OCI-LY7 (cell line): Measurements from ENCODE around the gene GPR89A. TPM values are rescaled to one million over a fixed set of nuclear protein-coding genes. Genes with fewer than 3 reads are reported as not detected.
A peak's percentile ranks its signal among the peaks of the same experiment; 100 is the strongest.
"Not testable (repeated sequence)": the region's sequence is repeated elsewhere in the genome, so short reads cannot be mapped to it uniquely, and the experiment has no call there.

ENCODE experiments used
- Bru-seq: library from RNA; stranded (reverse); fragments of 400-500 nt; gene quantifications from one replicate; lab custom pipeline; 2021; lab: Mats Ljungman, UMichigan
- BruChase-seq, 2 experiments: library from RNA; stranded (reverse); fragments of 400-500 nt; gene quantifications; one replicate each; lab custom pipeline; 2021; lab: Mats Ljungman, UMichigan
- BruUV-seq: library from RNA; stranded (reverse); fragments of 400-500 nt; replicated peaks from 2 replicates; lab custom pipeline; 2021; lab: Mats Ljungman, UMichigan
- CTCF ChIA-PET: fragments of 300-600 bp; sonication (Branson Sonifier 250); formaldehyde crosslinking; loops from one replicate; lab custom pipeline; 2022; ENCODE audit warnings: antibody characterized with exemption; ENCODE audit not compliant: unreplicated experiment; lab: Charles Lee
- POLR2A ChIA-PET: fragments of 300-600 bp; sonication (Branson Sonifier 250); formaldehyde crosslinking; loops from one replicate; lab custom pipeline; 2022; ENCODE audit warnings: antibody characterized with exemption; lab: Charles Lee
- DNase-seq: peaks from one replicate; pipeline ENCODE4 v3.0.0-alpha.2; 2015; ENCODE audit warnings: low spot score
- H2AFZ ChIP-seq: fragments of 200-600 bp; sonication (generic), shearing (Covaris generic); 2 replicates; pipeline ENCODE4 v1.6.1; 2014; ENCODE audit warnings: mild to moderate bottlenecking, antibody characterized with exemption, low read length, moderate library complexity
- H3K27ac ChIP-seq: fragments of 200-600 bp; sonication (generic); 2 replicates; pipeline ENCODE4 v1.5.1; 2014; ENCODE audit warnings: mixed run types, low read depth, mild to moderate bottlenecking, moderate library complexity, low read length, inconsistent platforms; ENCODE audit not compliant: poor library complexity, severe bottlenecking
- H3K36me3 ChIP-seq: fragments of 200-600 bp; sonication (generic); 2 replicates; pipeline ENCODE4 v1.6.1; 2014; ENCODE audit warnings: mild to moderate bottlenecking, antibody characterized with exemption, low read length, moderate library complexity, mixed read lengths; ENCODE audit not compliant: insufficient read depth
- H3K4me1 ChIP-seq: fragments of 200-600 bp; sonication (generic); 2 replicates; pipeline ENCODE4 v1.5.1; 2014; ENCODE audit warnings: mild to moderate bottlenecking, low read length; ENCODE audit not compliant: insufficient read depth, poor library complexity, severe bottlenecking
- H3K4me2 ChIP-seq: fragments of 200-600 bp; sonication (generic); 2 replicates; pipeline ENCODE4 v1.6.1; 2014; ENCODE audit warnings: mild to moderate bottlenecking, low read length
- H3K4me3 ChIP-seq: fragments of 200-600 bp; sonication (generic); 2 replicates; pipeline ENCODE4 v1.5.1; 2014; ENCODE audit warnings: mild to moderate bottlenecking, low read depth, low read length; ENCODE audit not compliant: poor library complexity, severe bottlenecking
- H3K79me2 ChIP-seq: fragments of 200-600 bp; sonication (generic); 2 replicates; pipeline ENCODE4 v1.6.1; 2016; ENCODE audit warnings: low read depth, mild to moderate bottlenecking, low read length, moderate library complexity, mixed read lengths; ENCODE audit not compliant: insufficient read depth
- H3K9me2 ChIP-seq: fragments of 200-600 bp; sonication (generic); 2 replicates; pipeline ENCODE4 v1.6.1; 2016; ENCODE audit warnings: mild to moderate bottlenecking, low read length, mixed read lengths; ENCODE audit not compliant: insufficient read depth
- H3K9me3 ChIP-seq: fragments of 200-600 bp; sonication (generic); 2 replicates; pipeline ENCODE4 v1.6.1; 2014; ENCODE audit warnings: mild to moderate bottlenecking, mixed run types, low read length, mixed read lengths
- H4K20me1 ChIP-seq: fragments of 200-600 bp; sonication (generic); 2 replicates; pipeline ENCODE4 v1.6.1; 2014; ENCODE audit warnings: mild to moderate bottlenecking, antibody characterized with exemption, low read length, moderate library complexity, mixed read lengths; ENCODE audit not compliant: insufficient read depth
- intact Hi-C: fragments of 100-400 bp; cut with micrococcal nuclease; formaldehyde crosslinking; loops from one replicate; pipeline ENCODE4 v1.10.0; 2022; ENCODE audit not compliant: unreplicated experiment
- long read RNA-seq: library from polyadenylated mRNA; stranded (forward); transcript quantifications from one replicate; pipeline ENCODE4 v2.0.0, GENCODE V29; 2022
- total RNA-seq, 2 experiments: library from RNA; depleted of rRNA in 1 of 2; stranded (reverse); fragments of >200 nt in 1 of 2; shearing (Covaris generic) in 1 of 2; gene quantifications; 2 replicates each; pipeline ENCODE4 v1.2.3, GENCODE V29; 2014 to 2022

The GPR89A gene
- 31.7 and 39.7 TPM in 2 replicates for total RNA-seq (2014; rRNA removed; shearing (Covaris generic))
- 36.4 and 37.0 TPM in 2 replicates for total RNA-seq (2022)
- Bru-seq, nascent RNA, result percentile 80 among the genes with signal in this experiment
- percentile 65 among the genes with signal in this experiment for BruChase-seq, experiment 1, labeled RNA remaining after a 6-hour chase
- BruChase-seq, experiment 2, labeled RNA remaining after a 2-hour chase, result percentile 67 among the genes with signal in this experiment
- long read RNA-seq, transcript GPR89A-201 (14 exons, 2,120 nt), result major isoform, 17 of 32 reads
- long read RNA-seq, partial matches to known transcripts, result 1 of 32 reads
- long read RNA-seq, other reads (novel, unspliced or antisense), result 10 of 32 reads

DNA sequence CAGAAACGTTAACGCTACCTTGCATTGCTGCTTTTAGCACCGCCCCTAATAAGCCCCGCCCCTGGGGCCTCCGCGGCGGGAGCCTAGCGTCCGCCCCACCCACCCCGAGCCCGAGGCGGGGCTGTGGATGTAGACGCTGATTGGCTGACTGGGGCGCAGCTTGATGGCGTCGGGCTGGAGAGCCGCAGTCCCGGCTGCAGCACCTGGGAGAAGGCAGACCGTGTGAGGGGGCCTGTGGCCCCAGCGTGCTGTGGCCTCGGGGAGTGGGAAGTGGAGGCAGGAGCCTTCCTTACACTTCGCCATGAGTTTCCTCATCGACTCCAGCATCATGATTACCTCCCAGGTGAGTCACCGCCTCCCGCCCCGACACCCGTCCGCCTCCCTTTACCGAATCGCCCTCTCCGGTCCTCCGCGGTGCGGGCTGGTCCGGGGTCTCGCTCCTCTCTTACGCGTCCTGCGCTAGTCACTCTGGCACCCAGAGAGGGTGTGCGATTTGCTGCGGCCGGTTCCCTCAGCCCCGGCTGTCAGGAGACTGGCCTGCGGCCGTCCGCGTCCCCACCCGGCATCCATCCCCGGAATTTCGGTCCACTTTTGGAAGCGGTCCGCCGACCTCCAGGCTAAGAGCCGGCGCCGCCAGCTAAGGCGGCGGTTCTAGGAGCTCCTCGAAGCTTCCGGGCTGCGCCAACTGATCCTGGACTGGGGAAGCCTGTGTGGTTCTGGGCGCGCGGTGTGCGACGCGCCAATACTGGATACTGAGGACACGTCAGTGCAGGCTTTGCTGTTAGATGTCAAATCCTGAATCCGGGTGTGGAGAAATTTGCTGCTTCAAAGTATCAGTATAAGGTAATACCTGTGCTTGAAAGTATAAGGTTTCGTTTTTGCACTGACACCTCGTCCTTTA, at the start of gene GPR89A:
TSS of gene GPR89A (plus strand) at position 156 of the 901 bp plus-strand sequence. CDS start at position 302, 146 bp downstream.
- CTCF ChIA-PET, result not testable (repeated sequence)

GRCh38 chr1:145586820-145587219, 21.0 kb upstream of the GPR89A start:
- H3K27ac ChIP-seq, DNase-seq, H3K79me2 ChIP-seq, H3K9me2 ChIP-seq, H2AFZ ChIP-seq, H3K4me2 ChIP-seq, H3K36me3 ChIP-seq, H3K4me1 ChIP-seq, BruUV-seq, POLR2A ChIA-PET, intact Hi-C loops, CTCF ChIA-PET, H3K9me3 ChIP-seq, H3K4me3 ChIP-seq, H4K20me1 ChIP-seq: not testable (repeated sequence)

More for the DNA sequence above, at the start of gene GPR89A:
- BruUV-seq, intact Hi-C loops, H3K36me3 ChIP-seq, H3K79me2 ChIP-seq, H3K9me2 ChIP-seq, H3K9me3 ChIP-seq, H4K20me1 ChIP-seq, H3K4me1 ChIP-seq, POLR2A ChIA-PET: not testable (repeated sequence)
- peak within 1 kb of the TSS; percentile 91 for H3K4me3 ChIP-seq
- peak within 1 kb of the TSS; percentile 65 for H3K4me2 ChIP-seq
- peak; percentile 94 for DNase-seq
- peak within 1 kb of the TSS; percentile 33 for H3K27ac ChIP-seq
- peak within 1 kb of the TSS; percentile 93 for H2AFZ ChIP-seq

DNA sequence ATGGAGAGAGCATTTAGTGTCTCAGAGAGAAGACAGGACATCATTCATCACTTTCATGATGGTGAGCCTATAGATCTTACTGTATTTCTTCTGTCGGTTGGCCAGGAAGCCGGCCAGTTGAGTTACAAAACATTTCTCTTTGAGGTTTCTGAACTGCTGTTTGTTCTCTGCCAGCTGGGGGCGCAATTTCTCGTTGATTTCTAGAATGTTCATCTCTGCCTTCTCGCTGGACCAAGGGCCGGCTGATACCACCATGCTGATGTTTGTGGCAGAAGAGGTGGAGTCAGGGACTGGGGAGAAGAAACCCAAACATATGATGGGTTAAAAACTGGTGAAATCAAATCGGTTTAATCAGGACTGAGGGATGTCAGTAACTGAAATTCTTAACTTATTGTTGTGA, 17.0 kb upstream of the GPR89A start:
- H3K27ac ChIP-seq, H3K4me1 ChIP-seq, H3K4me3 ChIP-seq, H3K9me2 ChIP-seq, H4K20me1 ChIP-seq, H3K4me2 ChIP-seq, H3K36me3 ChIP-seq, POLR2A ChIA-PET, BruUV-seq, H3K9me3 ChIP-seq, H2AFZ ChIP-seq, intact Hi-C loops, DNase-seq, CTCF ChIA-PET, H3K79me2 ChIP-seq: not testable (repeated sequence)

DNA sequence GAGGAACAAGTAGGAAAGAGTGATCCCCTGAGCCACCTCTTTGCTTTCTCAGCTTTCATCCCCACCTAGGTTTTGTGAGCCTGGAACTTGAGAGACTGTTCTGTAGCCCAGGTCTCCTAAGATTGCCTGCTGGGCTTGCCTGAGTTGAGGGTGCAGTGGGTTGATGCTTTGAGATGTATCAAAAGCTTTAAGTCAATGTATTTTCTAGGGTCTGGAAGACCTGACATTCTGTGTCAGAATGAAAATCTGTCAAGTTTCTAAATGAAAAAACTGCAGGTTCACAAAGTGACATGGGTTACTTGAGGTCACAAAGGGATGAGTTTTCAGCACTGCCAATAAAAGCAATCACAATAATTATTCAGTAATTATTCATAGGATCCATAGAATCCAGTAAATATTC, 15.4 kb upstream of the GPR89A start:
- H3K4me3 ChIP-seq, H3K9me3 ChIP-seq, H3K27ac ChIP-seq, H3K79me2 ChIP-seq, H4K20me1 ChIP-seq, POLR2A ChIA-PET, H3K36me3 ChIP-seq, H3K4me2 ChIP-seq, CTCF ChIA-PET, BruUV-seq, H3K4me1 ChIP-seq, intact Hi-C loops, H2AFZ ChIP-seq, H3K9me2 ChIP-seq, DNase-seq: not testable (repeated sequence)

GRCh38 chr1:145595421-145595820, 12.4 kb upstream of the GPR89A start:
- H3K9me3 ChIP-seq, BruUV-seq, H3K9me2 ChIP-seq, CTCF ChIA-PET, H3K79me2 ChIP-seq, H2AFZ ChIP-seq, intact Hi-C loops, DNase-seq, H4K20me1 ChIP-seq, H3K4me2 ChIP-seq, POLR2A ChIA-PET, H3K27ac ChIP-seq, H3K4me3 ChIP-seq, H3K36me3 ChIP-seq, H3K4me1 ChIP-seq: not testable (repeated sequence)

- CTCF ChIA-PET, result not testable (repeated sequence)
These were observed 11.6 kb upstream of the GPR89A start for GRCh38 chr1:145596236-145596635.

More at GRCh38 chr1:145596236-145596635, 11.6 kb upstream of the GPR89A start:
- H3K4me2 ChIP-seq, DNase-seq, H3K9me2 ChIP-seq, H3K4me1 ChIP-seq, H3K9me3 ChIP-seq, intact Hi-C loops, H3K79me2 ChIP-seq, H4K20me1 ChIP-seq, H2AFZ ChIP-seq, BruUV-seq, H3K27ac ChIP-seq, H3K36me3 ChIP-seq, POLR2A ChIA-PET, H3K4me3 ChIP-seq: not testable (repeated sequence)
